Skeletal muscle tissue (tissue), 4 donors: Measurements from ENCODE around the gene FCAMR. TPM values are rescaled to one million over a fixed set of nuclear protein-coding genes. Genes with fewer than 3 reads are reported as not detected.
A peak's percentile ranks its signal among the peaks of the same experiment; 100 is the strongest.

ENCODE experiments used
- H3K27ac ChIP-seq: one replicate; pipeline ENCODE4 v1.7.0; 2013; ENCODE audit warnings: mild to moderate bottlenecking, low read depth, low read length, inconsistent platforms
- H3K27me3 ChIP-seq, 3 donors: one replicate each; pipeline ENCODE4 v1.7.0; 2013; ENCODE audit warnings: low read length in 3 of 3; ENCODE audit not compliant: control insufficient read depth in 3 of 3, insufficient read depth in 3 of 3
- H3K36me3 ChIP-seq, 3 donors: one replicate each; pipeline ENCODE4 v1.7.0; 2013; ENCODE audit warnings: low read length in 3 of 3; ENCODE audit not compliant: control insufficient read depth in 3 of 3, insufficient read depth in 3 of 3
- H3K4me1 ChIP-seq, 3 donors: one replicate each; pipeline ENCODE4 v1.7.0; 2013; ENCODE audit warnings: low read length in 3 of 3, mild to moderate bottlenecking in 3 of 3; ENCODE audit not compliant: control insufficient read depth in 3 of 3, insufficient read depth in 3 of 3
- H3K4me3 ChIP-seq, 3 donors: one replicate each; pipeline ENCODE4 v1.7.0; 2013; ENCODE audit warnings: low read length in 3 of 3
- H3K9ac ChIP-seq, 3 donors: one replicate each; pipeline ENCODE4 v1.7.0; 2013; ENCODE audit warnings: low read length in 3 of 3, mild to moderate bottlenecking in 3 of 3, moderate library complexity in 2 of 3, low read depth in 1 of 3
- H3K9me3 ChIP-seq, 3 donors: one replicate each; pipeline ENCODE4 v1.7.0; 2013; ENCODE audit warnings: low read length in 3 of 3; ENCODE audit not compliant: control insufficient read depth in 3 of 3
- total RNA-seq: library from RNA; depleted of rRNA; stranded (reverse); fragments of >200 nt; gene quantifications from one replicate; pipeline ENCODE4 v1.2.3, GENCODE V29; 2014
- donor health status: Osteomylitis.

FCAMR gene
- total RNA-seq, 1 donor from 2014 or later, result not detected

DNA sequence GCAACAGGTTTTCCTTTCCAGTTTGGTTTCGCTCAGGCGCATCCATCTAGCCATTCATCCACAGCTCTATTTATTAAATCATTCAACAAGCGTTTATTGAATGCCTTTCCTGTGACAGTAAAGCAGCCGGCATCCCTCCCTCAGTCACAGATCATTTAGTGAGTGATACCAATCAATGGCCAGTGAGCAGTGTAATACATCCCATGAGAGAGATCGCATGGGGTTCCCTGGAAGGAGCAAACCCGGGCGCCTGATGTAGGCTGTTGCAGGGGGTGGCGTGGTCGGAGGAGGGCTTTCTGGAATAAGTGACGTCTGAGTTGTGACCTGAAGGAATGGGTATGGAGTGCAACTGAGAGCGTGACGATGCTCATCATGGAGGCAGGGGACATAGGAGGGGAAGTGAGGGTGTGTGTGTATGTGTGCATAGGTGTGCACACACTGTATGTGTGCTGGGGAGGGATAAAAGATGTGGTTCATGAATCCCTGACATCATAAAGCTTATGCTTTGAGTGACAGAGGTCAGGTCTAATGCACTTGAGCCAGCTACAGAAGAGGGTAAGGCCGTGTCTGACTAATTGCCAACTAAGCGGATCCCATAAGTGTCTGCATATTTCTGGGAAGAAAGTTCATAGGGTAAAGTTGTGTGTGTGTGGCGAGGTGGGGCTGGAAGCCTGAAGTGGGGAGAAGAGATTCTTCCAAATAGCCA, 55.1 kb downstream of the FCAMR start:
- Histone ChIP-seq H3K36me3 (no peaks in the 10 kb centered on the region), H3K27ac (no peak overlapping the region), H3K27me3 (peaks cover 4 to 9% (median 4%) of the 10 kb centered on the region in 3 donors), H3K4me3 (no peak overlapping the region), H3K4me1 (peaks cover under 1 to 10% (median under 1%) of the 10 kb centered on the region in 3 donors), H3K9me3 (no peaks in the 10 kb centered on the region), H3K9ac (no peak overlapping the region)

DNA sequence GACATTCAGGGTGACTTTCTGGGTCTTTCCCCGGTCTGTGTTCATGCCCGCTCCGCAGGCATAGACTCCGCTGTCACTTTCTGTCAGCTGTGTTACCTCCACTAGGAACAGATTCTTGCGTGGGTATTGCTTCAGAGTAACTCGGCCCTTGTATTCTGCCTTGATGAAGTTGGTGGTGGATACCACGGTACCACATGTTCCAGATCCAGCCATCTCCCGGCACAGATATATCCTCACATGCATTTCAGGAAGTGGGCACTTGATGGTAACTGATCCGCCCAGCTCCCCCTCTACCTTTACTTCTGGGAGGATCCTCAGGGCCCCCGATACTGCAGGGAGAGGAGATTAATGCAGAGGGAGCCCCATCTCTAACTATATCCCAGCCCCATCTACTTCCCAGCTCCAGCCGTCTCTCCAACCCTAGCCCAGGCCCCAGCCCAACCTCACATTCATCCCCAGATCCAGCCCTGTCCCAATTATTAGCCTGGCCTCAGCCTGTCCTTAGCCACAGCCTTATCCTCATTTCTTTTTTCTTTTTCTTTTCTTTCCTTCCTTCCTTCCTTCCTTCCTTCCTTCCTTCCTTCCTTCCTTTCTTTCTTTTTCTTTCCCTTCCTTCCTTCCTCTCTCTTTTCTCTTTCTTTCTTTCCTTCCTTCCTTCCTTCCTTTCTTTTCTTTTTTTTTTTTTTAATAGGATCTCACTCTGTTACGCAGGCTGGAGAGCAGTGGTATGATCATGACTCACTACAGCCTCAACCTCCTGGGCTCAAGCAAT, 56.3 kb downstream of the FCAMR start:
- H3K36me3 ChIP-seq, result no peaks in the 10 kb centered on the region
- peaks cover 4 to 14% (median 4%) of the 10 kb centered on the region in 3 donors for H3K27me3 ChIP-seq
- no peaks in the 10 kb centered on the region for H3K9me3 ChIP-seq
- peaks cover 6 to 19% (median 9%) of the 10 kb centered on the region in 3 donors for H3K4me1 ChIP-seq
- H3K4me3 ChIP-seq, result no peak overlapping the region
- no peak overlapping the region for H3K27ac ChIP-seq
- H3K9ac ChIP-seq, result no peak overlapping the region

- Histone ChIP-seq H3K27me3 (peaks cover 4 to 14% (median 4%) of the 10 kb centered on the region in 3 donors), H3K9me3 (no peaks in the 10 kb centered on the region), H3K4me3 (no peak overlapping the region), H3K27ac (no peak overlapping the region), H3K36me3 (no peaks in the 10 kb centered on the region), H3K9ac (no peak overlapping the region), H3K4me1 (peaks cover 6 to 21% (median 13%) of the 10 kb centered on the region in 3 donors)
Measured at GRCh38 chr1:206912445-206913095, 57.7 kb downstream of the FCAMR start.

GRCh38 chr1:206911064-206911663, 59.1 kb downstream of the FCAMR start:
- Histone ChIP-seq H3K9me3 (no peaks in the 10 kb centered on the region), H3K4me3 (no peak overlapping the region), H3K4me1 (peaks cover 6 to 26% (median 19%) of the 10 kb centered on the region in 3 donors), H3K9ac (no peak overlapping the region), H3K36me3 (no peaks in the 10 kb centered on the region), H3K27ac (no peak overlapping the region), H3K27me3 (peaks cover 2 to 14% (median 2%) of the 10 kb centered on the region in 3 donors)

DNA sequence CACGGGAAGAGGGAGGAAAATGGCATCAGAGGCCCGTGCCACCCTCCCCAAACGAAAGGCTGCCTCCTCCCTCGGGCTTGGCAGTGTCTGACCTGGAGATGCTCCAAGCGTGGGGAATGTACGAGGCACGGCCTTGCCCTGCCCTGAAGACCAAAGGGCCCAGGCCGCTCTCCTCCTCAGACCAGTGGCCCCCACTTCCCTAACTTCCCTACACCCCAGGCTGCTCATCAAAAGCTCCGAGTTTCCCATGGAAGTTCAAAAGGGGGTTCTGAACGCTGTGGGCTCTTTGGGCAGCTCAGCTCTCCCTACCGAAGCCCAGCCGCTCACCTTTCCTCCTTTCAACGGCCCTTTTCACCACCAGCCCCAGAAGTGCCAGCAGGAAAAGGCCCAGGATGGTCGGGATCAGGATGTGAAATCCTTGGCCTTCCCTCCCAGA, 60.4 kb downstream of the FCAMR start:
- peaks cover 6 to 26% (median 19%) of the 10 kb centered on the region in 3 donors for H3K4me1 ChIP-seq
- H3K27me3 ChIP-seq, result peaks cover 0 to 10% (median 2%) of the 10 kb centered on the region in 3 donors
- peak overlapping the region; percentile 3 to 70 (median 58) for H3K9ac ChIP-seq
- H3K27ac ChIP-seq, result peak overlapping the region; percentile 23
- H3K9me3 ChIP-seq, result no peaks in the 10 kb centered on the region
- peak overlapping the region; percentile 50 to 68 (median 66) for H3K4me3 ChIP-seq
- no peaks in the 10 kb centered on the region for H3K36me3 ChIP-seq

DNA sequence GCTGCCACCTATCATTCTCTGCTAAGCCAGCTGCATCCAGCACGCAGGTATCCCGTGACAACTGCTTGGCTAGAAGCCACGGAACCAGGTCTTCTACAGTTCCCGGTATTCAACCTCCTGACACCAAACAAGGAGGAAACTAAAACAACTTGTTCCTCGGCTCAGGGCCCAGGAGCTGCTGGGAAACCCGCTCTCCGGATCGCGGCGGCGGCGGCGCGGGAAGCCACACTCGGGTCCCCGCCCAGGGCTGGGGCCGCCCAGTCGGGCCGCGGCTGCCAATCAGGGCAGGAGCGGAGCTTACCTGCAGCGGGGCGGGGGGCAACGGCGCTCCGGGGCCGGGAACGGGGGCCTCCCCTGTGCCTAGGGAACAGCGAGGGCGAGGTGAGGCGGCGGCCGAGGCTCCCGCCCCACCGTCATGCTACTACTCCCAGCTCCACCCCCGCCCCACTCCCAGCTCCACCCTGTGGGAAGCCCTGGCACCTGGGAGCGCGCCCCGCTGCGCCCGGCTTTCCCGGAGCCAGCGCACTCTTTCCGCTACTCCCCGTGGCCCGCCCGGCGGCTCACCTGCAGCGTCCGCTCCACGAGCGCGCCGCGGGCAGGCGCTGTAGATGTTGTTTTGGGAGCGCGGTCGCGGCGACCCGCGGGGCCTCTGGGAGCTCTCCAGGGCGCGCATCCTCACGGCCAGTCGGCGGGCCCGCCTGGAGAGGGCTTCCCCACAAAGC, 60.9 kb downstream of the FCAMR start:
- peak overlapping the region in 2 of 3 donors; percentile 58 to 70 for H3K9ac ChIP-seq
- peaks cover 6 to 31% (median 19%) of the 10 kb centered on the region in 3 donors for H3K4me1 ChIP-seq
- H3K4me3 ChIP-seq, result peak overlapping the region; percentile 50 to 68 (median 66)
- no peaks in the 10 kb centered on the region for H3K36me3 ChIP-seq
- H3K27me3 ChIP-seq, result peaks cover 0 to 10% (median 0%) of the 10 kb centered on the region in 3 donors
- peak overlapping the region; percentile 23 for H3K27ac ChIP-seq
- H3K9me3 ChIP-seq, result no peaks in the 10 kb centered on the region

GRCh38 chr1:206908038-206908437, 62.2 kb downstream of the FCAMR start:
- no peaks in the 10 kb centered on the region for H3K9me3 ChIP-seq
- peaks cover 0 to 9% (median 0%) of the 10 kb centered on the region in 3 donors for H3K27me3 ChIP-seq
- no peak overlapping the region for H3K27ac ChIP-seq
- H3K36me3 ChIP-seq, result no peaks in the 10 kb centered on the region
- no peak overlapping the region for H3K4me3 ChIP-seq
- peaks cover 6 to 39% (median 19%) of the 10 kb centered on the region in 3 donors for H3K4me1 ChIP-seq
- H3K9ac ChIP-seq, result no peak overlapping the region
